SK-N-SH (cell line): Measurements from ENCODE around the gene MAOA. TPM values are rescaled to one million over a fixed set of nuclear protein-coding genes. Genes with fewer than 3 reads are reported as not detected.

Experiments
- CTCF ChIA-PET: fragments of 300-600, 350-600 bp; formaldehyde crosslinking; extraction: SDS; loops from one replicate; lab custom pipeline; 2021; lab: Yijun Ruan, JAX
- POLR2A ChIA-PET: fragments of 350-600 bp; sonication (Branson Sonifier 250); formaldehyde crosslinking; extraction: SDS; loops from one replicate; lab custom pipeline; 2020; ENCODE audit warnings: antibody characterized with exemption, inconsistent platforms; lab: Yijun Ruan, JAX
- DNase-seq: peaks from one replicate; pipeline ENCODE4 v3.0.0; 2012
- H2AFZ ChIP-seq: fragments of 200-600 bp; sonication (generic); 2 replicates; pipeline ENCODE4 v1.8.1; 2016; ENCODE audit warnings: antibody characterized with exemption, mild to moderate bottlenecking, low read depth
- H3F3A ChIP-seq: fragments of 200-600 bp; sonication (generic); replicated peaks from 2 replicates; pipeline ENCODE3; 2016; ENCODE audit warnings: antibody characterized with exemption, mild to moderate bottlenecking; ENCODE audit not compliant: insufficient read depth
- H3K27ac ChIP-seq, 2 experiments: fragments of 200-500 bp in 1 of 2; fragments of 200-600 bp in 1 of 2; sonication (Bioruptor generic) in 1 of 2; sonication (generic), shearing (Covaris generic) in 1 of 2; 2 replicates each; pipeline versions ENCODE4 v1.5.1 to v1.6.1; 2014 to 2016; ENCODE audit warnings: low read depth in 2 of 2, inconsistent platforms in 1 of 2, low read length in 1 of 2, mild to moderate bottlenecking in 1 of 2, mixed read lengths in 1 of 2
- H3K27me3 ChIP-seq: fragments of 200-600 bp; sonication (generic), shearing (Covaris generic); 2 replicates; pipeline ENCODE4 v1.6.1; 2016; ENCODE audit warnings: mixed run types; ENCODE audit not compliant: insufficient read depth
- H3K36me3 ChIP-seq, 2 experiments: fragments of 200-500 bp in 1 of 2; fragments of 200-600 bp in 1 of 2; sonication (Bioruptor generic) in 1 of 2; sonication (generic) in 1 of 2; replicated peaks in 1 of 2; 2 replicates each; pipeline versions ENCODE3 to v1.5.1; 2014 to 2016; ENCODE audit warnings: low read length in 1 of 2, mild to moderate bottlenecking in 1 of 2; ENCODE audit not compliant: insufficient read depth in 2 of 2, control insufficient read depth in 1 of 2
- H3K4me1 ChIP-seq, 2 experiments: fragments of 200-500 bp in 1 of 2; fragments of 200-600 bp in 1 of 2; sonication (Bioruptor generic) in 1 of 2; sonication (generic), shearing (Covaris generic) in 1 of 2; 2 replicates each; pipeline versions ENCODE4 v1.5.1 to v1.6.1; 2014 to 2016; ENCODE audit warnings: low read depth in 1 of 2, low read length in 1 of 2, mixed run types in 1 of 2; ENCODE audit not compliant: insufficient read depth in 2 of 2, control insufficient read depth in 1 of 2
- H3K4me2 ChIP-seq: fragments of 200-600 bp; sonication (generic), shearing (Covaris generic); 2 replicates; pipeline ENCODE4 v1.6.1; 2017; ENCODE audit warnings: mixed run types
- H3K4me3 ChIP-seq, 2 experiments: fragments of 200-500 bp in 1 of 2; fragments of 200-600 bp in 1 of 2; sonication (Bioruptor generic) in 1 of 2; sonication (generic), shearing (Covaris generic) in 1 of 2; 2 replicates each; pipeline versions ENCODE4 v1.5.1 to v1.8.1; 2014 to 2016; ENCODE audit warnings: low read depth in 2 of 2, inconsistent platforms in 1 of 2, low read length in 1 of 2, mild to moderate bottlenecking in 1 of 2, mixed read lengths in 1 of 2, moderate library complexity in 1 of 2
- H3K79me2 ChIP-seq: fragments of 200-600 bp; sonication (generic); 2 replicates; pipeline ENCODE4 v1.8.1; 2017; ENCODE audit warnings: mild to moderate bottlenecking; ENCODE audit not compliant: insufficient read depth
- H3K9ac ChIP-seq: fragments of 200-600 bp; sonication (generic); 2 replicates; pipeline ENCODE4 v1.6.1; 2017; ENCODE audit warnings: mixed run types
- H3K9me2 ChIP-seq: fragments of 200-600 bp; sonication (generic); 2 replicates; pipeline ENCODE4 v1.6.1; 2017; ENCODE audit warnings: mixed run types
- H3K9me3 ChIP-seq: fragments of 200-600 bp; sonication (generic); 2 replicates; pipeline ENCODE4 v1.6.1; 2017; ENCODE audit warnings: mixed run types, mild to moderate bottlenecking, moderate library complexity
- H4K20me1 ChIP-seq: fragments of 200-600 bp; sonication (generic); 2 replicates; pipeline ENCODE4 v1.6.1; 2017; ENCODE audit warnings: mild to moderate bottlenecking, mixed run types; ENCODE audit not compliant: insufficient read depth
- CTCF ChIP-seq: fragments of 200-600 bp; sonication (generic); IDR thresholded peaks from 2 replicates; pipeline ENCODE4 v1.6.1; 2017; ENCODE audit warnings: antibody characterized with exemption, mild to moderate bottlenecking, moderate library complexity
- EP300 ChIP-seq, 2 experiments: IDR thresholded peaks; 2 replicates each; pipeline versions ENCODE4 v1.4.0 to v1.6.1; 2012; ENCODE audit warnings: borderline replicate concordance in 1 of 2, low read depth in 1 of 2, low read length in 1 of 2
- EZH2phosphoT487 ChIP-seq: fragments of 200-600 bp; sonication (generic); IDR thresholded peaks from 2 replicates; pipeline ENCODE4 v1.6.1; 2017; ENCODE audit warnings: low read depth, mixed run types, mild to moderate bottlenecking, antibody characterized with exemption, moderate library complexity, borderline replicate concordance
- FOXM1 ChIP-seq: IDR thresholded peaks from 2 replicates; pipeline ENCODE4 v1.4.0; 2012; ENCODE audit warnings: low read depth, mild to moderate bottlenecking
- GABPA ChIP-seq: IDR thresholded peaks from 2 replicates; pipeline ENCODE4 v1.4.0; 2012; ENCODE audit warnings: low read depth, mild to moderate bottlenecking
- IRF3 ChIP-seq: fragments of 150-350 bp; IDR thresholded peaks from 2 replicates; pipeline ENCODE4 v1.6.1; 2016; ENCODE audit warnings: mild to moderate bottlenecking, low read depth, low read length
- JUND ChIP-seq: IDR thresholded peaks from 2 replicates; pipeline ENCODE4 v1.4.0; 2012
- MAX ChIP-seq: IDR thresholded peaks from 2 replicates; pipeline ENCODE4 v1.4.0; 2012; ENCODE audit warnings: low read depth
- MEF2A ChIP-seq: IDR thresholded peaks from 2 replicates; pipeline ENCODE4 v1.4.0; 2012; ENCODE audit warnings: low read depth, borderline replicate concordance
- MXI1 ChIP-seq: IDR thresholded peaks from 2 replicates; pipeline ENCODE4 v1.6.1; 2012; ENCODE audit warnings: mild to moderate bottlenecking, low read depth, low read length, improper control_type of control experiment
- NRF1 ChIP-seq: IDR thresholded peaks from 2 replicates; pipeline ENCODE4 v1.6.1; 2012; ENCODE audit warnings: low read depth, mild to moderate bottlenecking, low read length
- PBX3 ChIP-seq: IDR thresholded peaks from 2 replicates; pipeline ENCODE4; 2012
- POLR2AphosphoS5 ChIP-seq: IDR thresholded peaks from 2 replicates; pipeline ENCODE4 v1.6.1; 2012; ENCODE audit warnings: low read depth, low read length
- RAD21 ChIP-seq: IDR thresholded peaks from 2 replicates; pipeline ENCODE4 v1.6.1; 2012; ENCODE audit warnings: mild to moderate bottlenecking, low read length
- RFX5 ChIP-seq: IDR thresholded peaks from 2 replicates; pipeline ENCODE4 v1.6.1; 2012; ENCODE audit warnings: mild to moderate bottlenecking, improper control_type of control experiment, low read length
- RXRA ChIP-seq: IDR thresholded peaks from 2 replicates; pipeline ENCODE4 v1.4.0; 2012; ENCODE audit warnings: low read depth, mild to moderate bottlenecking, borderline replicate concordance
- SMC3 ChIP-seq: IDR thresholded peaks from 2 replicates; pipeline ENCODE4 v1.6.1; 2012; ENCODE audit warnings: low read depth, low read length, improper control_type of control experiment
- TAF1 ChIP-seq: IDR thresholded peaks from 2 replicates; pipeline ENCODE4 v1.6.1; 2012; ENCODE audit warnings: low read depth, mild to moderate bottlenecking, low read length, moderate library complexity, borderline replicate concordance
- TEAD4 ChIP-seq: IDR thresholded peaks from 2 replicates; pipeline ENCODE4 v1.4.0; 2012; ENCODE audit warnings: mild to moderate bottlenecking, borderline replicate concordance; ENCODE audit not compliant: insufficient read depth
- USF2 ChIP-seq: fragments of 150-350 bp; IDR thresholded peaks from 2 replicates; pipeline ENCODE4 v1.6.1; 2017; ENCODE audit warnings: antibody characterized with exemption, low read length, low read depth, borderline replicate concordance
- YY1 ChIP-seq: IDR thresholded peaks from 2 replicates; pipeline ENCODE4 v1.4.0; 2012; ENCODE audit warnings: low read depth, mild to moderate bottlenecking
- WGBS: methylation state at CpG from one replicate; pipeline ENCODE4 v1.1.6; 2017; ENCODE audit warnings: low lambda C conversion rate; 5-methylcytosine and 5-hydroxymethylcytosine counted together
- polyA plus RNA-seq, 3 experiments: library from polyadenylated mRNA; depleted of rRNA; stranded (reverse); fragments of >200 nt; gene quantifications; 2 replicates each; pipeline ENCODE4 v1.2.3, GENCODE V29; 2012

The MAOA gene
- polyA plus RNA-seq, 1 of the 3 experiments (the other 2 are of a cell fraction), result 0.31 TPM

GRCh38 chrX:43707812-43708548, 51.9 kb downstream of the MAOA start:
- no peaks in the 10 kb centered on the region for H3K27me3 ChIP-seq
- no peak overlapping the region for H3K27ac ChIP-seq
- H3K79me2 ChIP-seq, result no peaks in the 10 kb centered on the region
- H4K20me1 ChIP-seq, result no peaks in the 10 kb centered on the region
- TF ChIP-seq MXI1 (no peak), PBX3 (no peak), TEAD4 (no peak), MEF2A (no peak), RXRA (no peak), USF2 (no peak), TAF1 (no peak), CTCF (no peak)
- 16% methylated on average over 3 of the region's 3 CpGs for WGBS
- H3K9me3 ChIP-seq, result no peaks in the 10 kb centered on the region
- H2AFZ ChIP-seq, result no peak overlapping the region
- no peaks in the 10 kb centered on the region for H3K36me3 ChIP-seq
- peaks cover 0 to 3% of the 10 kb centered on the region in 2 experiments; a peak in 1 of 4 replicates for H3K4me1 ChIP-seq
- ChIA-PET POLR2A (no interaction called here), CTCF (no interaction called here)
- DNase-seq, result no peak
- peak overlapping the region; percentile 21; the same call in 1 of the 2 replicates for H3K4me2 ChIP-seq
- 0 out of 2 replicates have a peak, but pooled peaks cover 3% of the 10 kb centered on the region for H3K9me2 ChIP-seq
- H3F3A ChIP-seq, result no peaks in the 10 kb centered on the region
- no peak overlapping the region for H3K4me3 ChIP-seq
- H3K9ac ChIP-seq, result no peak overlapping the region

GRCh38 chrX:43716144-43716543, 60.0 kb downstream of the MAOA start:
- ChIA-PET POLR2A (no interaction called here), CTCF (no interaction called here)
- no peak for DNase-seq
- no peak overlapping the region for H3K27ac ChIP-seq
- no peaks in the 10 kb centered on the region for H3F3A ChIP-seq
- no peaks in the 10 kb centered on the region for H3K9me2 ChIP-seq
- no peaks in the 10 kb centered on the region for H4K20me1 ChIP-seq
- H3K4me2 ChIP-seq, result no peak overlapping the region
- no peaks in the 10 kb centered on the region for H3K36me3 ChIP-seq
- no peak overlapping the region for H3K4me3 ChIP-seq
- H3K9me3 ChIP-seq, result no peaks in the 10 kb centered on the region
- no peak overlapping the region for H2AFZ ChIP-seq
- no peaks in the 10 kb centered on the region for H3K4me1 ChIP-seq
- 41% methylated on average over 2 of the region's 2 CpGs for whole genome bisulfite sequencing
- no peaks in the 10 kb centered on the region for H3K27me3 ChIP-seq
- no peak overlapping the region for H3K9ac ChIP-seq
- no peaks in the 10 kb centered on the region for H3K79me2 ChIP-seq
- TF ChIP-seq SMC3, result no peak
- no peak for TF ChIP-seq POLR2AphosphoS5
- TF ChIP-seq MXI1, result no peak
- TF ChIP-seq EZH2phosphoT487, result no peak
- TF ChIP-seq TAF1, result no peak
- TF ChIP-seq GABPA, result no peak
- TF ChIP-seq YY1, result no peak
- TF ChIP-seq NRF1, result no peak
- no peak for TF ChIP-seq JUND
- TF ChIP-seq FOXM1, result no peak
- TF ChIP-seq IRF3, result no peak
- no peak for TF ChIP-seq MAX
- TF ChIP-seq RXRA, result no peak
- no peak for TF ChIP-seq RFX5
- TF ChIP-seq RAD21, result no peak
- TF ChIP-seq EP300 (IDR thresholded peaks at IDR 0.05; ENCODE audit: borderline replicate concordance in 1 of 2, low read depth in 1 of 2, low read length in 1 of 2), result no peak
